GM21619 (cell line): ENCODE data around the gene MRPL18.
"Not testable (repeated sequence)": the region's sequence is repeated elsewhere in the genome, so short reads cannot be mapped to it uniquely, and the experiment has no call there.

ENCODE experiments used
- ATAC-seq: cut with Tn5 transposase; IDR thresholded peaks from one replicate; pipeline ENCODE4 v1.9.1; 2021; ENCODE audit not compliant: unreplicated experiment

MRPL18 gene

DNA sequence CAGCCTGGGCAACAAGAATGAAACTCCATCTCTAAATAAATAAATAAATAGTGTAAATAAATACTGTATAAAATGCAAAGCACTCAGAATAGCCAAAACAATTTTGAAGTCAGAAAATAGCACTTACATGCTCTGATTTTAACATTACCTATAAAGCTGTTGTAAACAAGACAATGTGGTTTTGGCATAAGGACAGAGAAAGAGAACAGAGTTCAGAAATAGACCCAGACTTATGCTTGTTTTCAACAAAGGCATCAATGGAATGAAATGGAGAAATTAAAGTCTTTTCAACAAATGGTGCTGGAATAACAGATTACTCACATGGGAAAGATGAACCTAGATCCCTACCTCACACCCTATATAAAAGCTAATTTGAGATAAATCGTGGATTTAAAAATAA, 18.1 kb upstream of the MRPL18 start:
- ATAC-seq: no peak

DNA sequence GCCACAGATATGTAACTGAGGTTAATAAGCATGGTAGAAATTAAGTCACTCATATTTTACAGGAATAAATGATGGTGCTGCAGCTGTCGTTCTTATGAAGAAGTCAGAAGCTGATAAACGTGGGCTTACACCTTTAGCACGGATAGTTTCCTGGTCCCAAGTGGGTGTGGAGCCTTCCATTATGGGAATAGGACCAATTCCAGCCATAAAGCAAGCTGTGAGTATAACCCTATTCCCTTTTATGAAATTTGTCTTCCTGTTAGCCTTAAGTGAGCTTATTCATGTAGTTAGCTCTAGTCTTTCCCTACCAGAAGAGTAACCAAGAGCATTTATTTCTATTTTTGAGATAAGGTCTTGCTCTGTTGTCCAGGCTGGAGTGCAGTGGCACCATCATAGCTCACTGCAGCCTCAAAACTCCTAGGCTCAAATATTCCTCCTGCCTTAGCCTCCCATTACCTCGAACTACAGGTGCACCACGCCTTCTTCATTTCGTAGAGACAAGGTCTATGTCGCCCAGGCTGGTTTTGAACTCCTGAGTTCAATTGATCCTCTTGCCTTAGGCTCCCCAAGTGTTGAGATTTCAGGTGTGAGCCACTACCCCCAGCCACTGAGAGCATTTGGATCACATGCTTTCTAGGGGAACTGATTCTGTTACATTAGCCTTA, 12.9 kb upstream of the MRPL18 start:
- no peak for ATAC-seq

DNA sequence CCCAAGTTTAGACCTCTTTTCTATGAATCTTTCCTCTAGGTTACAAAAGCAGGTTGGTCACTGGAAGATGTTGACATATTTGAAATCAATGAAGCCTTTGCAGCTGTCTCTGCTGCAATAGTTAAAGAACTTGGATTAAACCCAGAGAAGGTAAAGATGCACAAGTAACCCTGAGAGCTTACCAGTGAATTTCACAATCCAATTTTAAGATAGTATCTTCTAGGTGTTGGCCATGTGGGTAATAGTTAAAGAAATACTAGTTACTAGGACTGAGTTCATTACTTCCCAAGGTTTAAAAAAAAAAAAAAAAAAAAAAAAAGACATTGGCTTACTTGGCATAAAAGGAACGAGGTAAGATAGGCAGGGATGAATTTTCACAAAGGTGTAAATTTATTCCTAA, 12.1 kb upstream of the MRPL18 start:
- no peak for ATAC-seq

DNA sequence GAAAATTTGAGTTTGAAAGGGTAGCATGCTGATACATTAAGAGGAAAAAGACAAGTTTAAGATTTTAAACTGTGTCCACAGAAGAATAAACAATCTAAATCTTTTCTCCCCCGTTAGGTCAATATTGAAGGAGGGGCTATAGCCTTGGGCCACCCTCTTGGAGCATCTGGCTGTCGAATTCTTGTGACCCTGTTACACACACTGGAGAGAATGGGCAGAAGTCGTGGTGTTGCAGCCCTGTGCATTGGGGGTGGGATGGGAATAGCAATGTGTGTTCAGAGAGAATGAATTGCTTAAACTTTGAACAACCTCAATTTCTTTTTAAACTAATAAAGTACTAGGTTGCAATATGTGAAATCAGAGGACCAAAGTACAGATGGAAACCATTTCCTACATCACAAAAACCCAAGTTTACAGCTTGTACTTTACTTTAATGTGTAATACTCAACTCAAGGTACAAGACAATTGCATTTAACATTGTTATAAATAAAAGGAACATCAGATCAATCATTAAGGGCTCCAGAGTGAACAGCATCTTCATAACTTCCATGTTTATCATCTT, 11.6 kb upstream of the MRPL18 start:
- ATAC-seq: no peak

DNA sequence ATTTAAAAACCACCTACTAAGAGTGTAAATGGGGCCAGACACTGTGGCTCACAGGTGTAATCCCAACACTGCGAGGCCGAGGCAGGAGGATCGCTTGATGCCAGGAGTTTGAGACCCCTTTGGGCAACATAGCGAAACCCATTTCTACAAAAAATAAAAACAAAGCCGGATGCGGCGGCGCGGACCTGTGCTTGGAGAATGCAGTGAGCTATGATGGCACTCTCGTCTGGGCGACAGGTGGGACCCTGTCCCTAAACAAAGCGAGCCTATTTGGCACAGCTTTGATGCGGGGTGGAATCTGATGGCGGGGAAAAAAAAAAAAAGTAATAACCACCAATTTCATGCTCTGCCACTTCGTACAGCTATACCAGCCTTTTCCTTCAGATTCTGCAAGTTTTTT, 2.0 kb upstream of the MRPL18 start:
- no peak for ATAC-seq

DNA sequence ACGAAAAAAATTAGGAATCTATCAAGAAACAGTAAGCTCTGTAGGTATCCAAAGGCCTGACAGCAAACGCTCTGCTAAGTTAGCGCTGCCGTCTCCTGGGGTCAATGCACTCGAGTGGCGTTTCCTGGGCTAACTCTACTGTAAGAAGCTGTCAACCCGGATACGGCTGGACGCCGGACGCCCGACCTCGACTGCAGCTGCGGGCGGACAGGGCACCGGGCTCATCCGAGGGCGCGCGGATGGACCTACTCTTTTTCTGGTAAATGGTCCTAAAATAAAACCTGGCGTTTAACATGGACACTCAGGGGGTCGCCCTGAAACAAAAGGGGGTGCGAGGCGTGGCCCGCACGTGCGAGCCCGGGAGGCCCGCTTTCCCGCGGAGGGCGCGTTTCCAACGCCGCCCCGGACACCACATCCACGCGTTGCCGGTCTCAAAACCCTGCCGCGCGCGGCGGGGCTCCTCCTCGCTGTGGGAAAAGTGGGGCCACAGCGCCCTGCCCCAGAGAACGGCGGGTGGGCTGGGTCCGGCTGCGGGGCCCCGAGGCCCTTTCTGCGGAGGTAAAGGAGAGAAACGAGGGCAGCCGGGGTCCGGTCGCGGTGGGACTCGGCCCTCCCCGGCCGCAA, 1.4 kb upstream of the MRPL18 start:
- peak; percentile 0 for ATAC-seq

DNA sequence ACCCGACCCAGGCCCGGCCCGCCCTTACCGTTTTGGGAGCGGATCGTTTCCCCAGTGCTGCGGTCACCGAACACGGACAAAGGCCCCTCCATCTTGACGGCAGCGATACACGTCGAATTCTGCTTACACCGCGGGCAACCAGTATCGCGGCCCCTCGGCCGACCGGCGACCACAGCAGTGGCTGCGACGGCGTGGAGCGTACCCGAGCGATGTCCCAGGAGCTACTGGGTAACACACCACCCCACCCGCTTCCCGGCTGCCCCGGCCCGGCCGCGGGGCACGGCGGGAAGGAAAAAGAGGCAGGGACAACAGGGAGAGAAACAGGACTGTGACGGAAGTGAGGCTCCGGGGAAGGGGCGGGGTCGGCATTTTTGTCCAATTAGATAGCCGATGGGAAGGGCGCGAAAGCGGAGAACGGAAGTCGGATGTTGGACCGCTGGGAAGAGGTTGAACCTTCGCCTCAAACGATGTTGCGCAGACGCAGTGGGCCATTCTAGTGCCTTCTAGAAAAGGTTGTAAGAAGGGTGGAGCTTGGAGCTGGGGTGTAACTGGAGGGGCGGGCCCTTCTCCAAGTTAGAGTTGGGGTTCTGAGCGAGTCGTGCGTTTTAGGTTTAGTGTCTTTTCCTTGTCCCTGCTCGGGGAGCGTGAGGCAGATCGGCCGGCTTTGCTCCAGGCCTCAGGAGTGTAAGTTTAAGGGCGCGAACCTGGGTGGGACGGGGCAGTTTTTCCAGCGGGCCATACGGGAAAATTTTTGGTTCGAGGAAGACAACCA, 704 bp upstream of the MRPL18 start, which contains the start of gene TCP1:
TSS of gene TCP1 (minus strand) at position 226 of the 772 bp plus-strand sequence. CDS start at position 92, 134 bp downstream.
- ATAC-seq: peak; percentile 63

DNA sequence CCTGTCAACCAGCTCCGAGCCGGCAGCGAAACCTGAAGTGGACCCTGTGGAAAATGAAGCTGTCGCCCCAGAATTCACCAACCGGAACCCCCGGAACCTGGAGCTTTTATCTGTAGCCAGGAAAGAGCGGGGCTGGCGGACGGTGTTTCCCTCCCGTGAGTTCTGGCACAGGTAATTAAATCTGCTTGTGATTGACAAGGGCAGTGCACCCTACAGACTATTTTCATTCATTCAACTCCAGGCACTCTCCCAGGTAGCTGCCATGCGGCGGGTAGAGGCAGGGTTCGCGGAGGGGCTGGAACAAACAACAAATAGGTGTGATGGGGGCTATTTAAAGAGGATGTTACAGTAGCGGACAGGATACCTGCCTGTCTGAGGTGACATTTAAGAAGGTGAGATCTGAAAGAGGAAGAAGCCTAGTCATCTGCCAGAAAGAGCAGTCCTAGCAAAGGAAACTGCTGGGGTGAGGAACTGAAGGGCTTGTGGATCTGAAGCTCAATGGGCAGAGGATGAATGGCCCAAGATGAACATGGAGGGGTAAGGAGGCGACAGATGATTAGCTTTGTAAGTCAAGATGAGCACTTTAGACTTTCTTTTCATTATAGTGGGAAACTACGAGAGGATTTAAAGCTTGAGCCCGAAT, 810 bp downstream of the MRPL18 start:
- ATAC-seq: no peak

DNA sequence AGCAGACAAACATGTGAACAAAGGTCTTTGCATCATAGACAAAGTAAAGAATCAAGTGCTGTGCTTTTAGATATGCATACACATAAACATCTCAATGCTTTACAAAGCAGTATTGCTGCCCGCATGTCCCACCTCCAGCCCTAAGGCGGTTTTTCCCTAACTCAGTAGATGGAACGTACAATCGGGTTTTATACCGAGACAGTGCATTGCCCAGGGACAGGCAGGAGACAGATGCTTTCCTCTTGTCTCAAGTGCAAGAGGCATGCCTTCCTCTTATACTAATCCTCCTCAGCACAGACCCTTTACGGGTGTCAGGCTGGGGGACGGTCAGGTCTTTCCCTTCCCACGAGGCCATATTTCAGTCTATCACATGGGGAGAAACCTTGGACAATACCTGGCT, 4.7 kb downstream of the MRPL18 start:
- ATAC-seq: not testable (repeated sequence)

DNA sequence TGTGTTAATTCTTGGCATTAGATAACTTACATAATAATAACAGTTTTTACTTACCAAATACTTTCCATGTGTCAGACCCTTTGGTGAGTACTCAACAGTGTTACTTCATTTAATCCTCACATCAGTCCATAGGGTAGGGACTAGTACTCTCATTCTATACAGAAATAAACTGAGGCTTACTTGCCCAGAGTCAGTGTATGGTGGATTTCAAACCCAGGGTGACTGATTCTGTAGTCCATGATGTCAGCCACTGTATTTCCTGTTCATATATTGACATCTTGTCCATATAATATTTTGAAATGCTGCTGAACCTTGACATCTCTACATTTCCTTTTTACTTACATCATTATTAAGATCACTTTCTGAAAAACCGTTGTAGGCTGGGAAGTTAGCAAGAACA, 7.3 kb downstream of the MRPL18 start:
- no peak for ATAC-seq

DNA sequence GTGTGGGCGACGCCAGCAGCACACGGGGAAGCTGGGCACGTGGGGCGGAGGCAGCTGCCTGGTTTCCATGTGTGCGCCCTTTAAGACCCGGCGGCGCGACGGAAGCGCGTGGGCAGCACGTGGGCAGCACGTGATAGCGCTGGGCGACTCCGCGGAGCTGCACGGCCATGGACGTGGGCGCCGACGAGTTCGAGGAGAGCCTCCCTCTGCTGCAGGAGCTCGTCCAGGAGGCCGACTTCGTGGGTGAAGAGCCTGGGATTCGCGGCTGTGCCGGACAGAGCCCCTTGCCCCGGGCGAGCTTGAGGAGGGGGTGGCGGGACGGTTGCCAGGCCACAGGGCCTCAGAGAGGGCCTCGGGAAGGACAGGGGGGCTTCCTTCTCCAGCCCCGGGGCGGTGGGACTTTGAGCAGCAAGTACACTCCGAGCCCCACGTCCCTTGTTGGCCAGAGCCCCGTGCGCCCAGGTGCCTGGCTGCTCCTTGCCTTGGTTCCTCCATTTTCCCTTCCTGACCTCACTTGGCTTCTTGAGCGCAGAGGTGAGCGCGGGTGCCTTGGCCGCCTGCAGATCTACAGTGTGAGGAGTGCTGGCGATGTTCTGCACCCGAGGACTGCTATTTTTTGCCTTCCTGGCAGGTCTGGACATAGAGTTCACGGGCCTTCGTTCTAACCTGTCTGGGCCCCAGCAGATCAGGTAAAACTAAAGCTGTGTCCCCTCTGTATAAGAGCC, 10.0 kb downstream of the MRPL18 start, which contains the start of gene PNLDC1:
TSS of gene PNLDC1 (plus strand) at position 136 of the 725 bp plus-strand sequence. CDS start at position 168, 32 bp downstream.
- no peak for ATAC-seq

DNA sequence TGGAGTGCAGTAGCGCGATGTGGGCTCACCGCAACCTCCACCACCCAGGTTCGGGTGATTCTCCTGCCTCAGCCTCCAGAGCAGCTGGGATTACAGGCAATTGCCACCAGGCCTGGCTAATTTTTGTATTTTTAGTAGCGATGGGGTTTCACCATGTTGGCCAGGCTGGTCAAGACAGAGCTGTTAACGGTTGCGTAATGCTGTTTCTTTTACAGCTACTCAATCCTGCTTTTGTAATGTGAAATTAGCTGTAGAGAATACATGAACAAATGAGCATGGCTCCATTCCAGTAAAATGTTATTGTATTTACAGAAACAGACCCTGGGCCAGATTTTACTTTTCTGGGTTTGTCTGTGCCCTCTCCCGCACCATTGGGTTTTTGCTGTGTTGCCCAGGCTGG, 11.7 kb downstream of the MRPL18 start:
- no peak for ATAC-seq

DNA sequence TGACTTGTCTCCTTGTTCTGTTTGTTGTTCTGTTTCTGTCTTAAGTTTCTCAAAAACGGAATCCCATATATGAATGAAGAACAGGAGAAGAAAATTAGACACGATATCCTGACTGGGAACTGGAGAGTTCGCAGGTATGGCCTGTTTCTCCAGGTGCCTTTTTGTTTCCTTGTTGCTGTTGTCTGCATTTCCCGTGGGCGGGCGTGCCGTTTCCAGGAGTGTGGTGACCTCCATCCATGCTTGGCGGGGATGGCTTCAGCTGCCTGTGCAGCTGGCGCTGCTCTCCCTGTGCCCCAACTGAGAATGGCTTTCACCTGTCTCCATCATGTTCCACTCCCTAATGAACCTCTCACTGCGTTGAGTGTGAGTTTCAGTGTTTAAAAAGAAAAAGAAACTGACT, 14.2 kb downstream of the MRPL18 start:
- no peak for ATAC-seq

DNA sequence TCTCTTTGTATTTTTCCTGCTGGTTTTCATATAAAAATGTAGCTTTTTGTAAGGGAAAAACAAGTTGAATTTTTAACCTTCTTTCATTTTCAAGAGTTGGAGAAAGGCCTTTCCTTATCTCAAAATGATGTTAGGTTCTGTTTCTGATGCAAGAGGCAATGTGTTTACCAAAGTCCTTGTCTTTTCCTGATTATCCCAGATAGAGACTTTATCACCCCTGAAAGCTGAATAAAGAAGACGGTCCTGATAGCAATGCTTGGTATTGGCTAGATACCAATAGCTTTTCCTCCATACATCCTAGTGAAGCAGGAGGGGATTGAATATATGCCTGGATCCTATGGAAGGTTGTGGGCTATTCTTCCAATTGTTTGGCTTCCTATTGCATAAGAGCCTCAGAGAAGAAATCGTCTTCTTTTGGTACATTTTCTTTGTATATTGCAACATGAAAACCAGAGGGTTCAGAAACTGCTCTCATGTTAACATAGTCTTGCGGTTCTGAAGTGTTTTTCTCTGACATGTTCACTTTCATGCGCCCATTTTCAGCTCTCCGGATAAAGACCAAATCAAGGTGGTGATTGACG, 15.3 kb downstream of the MRPL18 start:
- ATAC-seq: no peak

DNA sequence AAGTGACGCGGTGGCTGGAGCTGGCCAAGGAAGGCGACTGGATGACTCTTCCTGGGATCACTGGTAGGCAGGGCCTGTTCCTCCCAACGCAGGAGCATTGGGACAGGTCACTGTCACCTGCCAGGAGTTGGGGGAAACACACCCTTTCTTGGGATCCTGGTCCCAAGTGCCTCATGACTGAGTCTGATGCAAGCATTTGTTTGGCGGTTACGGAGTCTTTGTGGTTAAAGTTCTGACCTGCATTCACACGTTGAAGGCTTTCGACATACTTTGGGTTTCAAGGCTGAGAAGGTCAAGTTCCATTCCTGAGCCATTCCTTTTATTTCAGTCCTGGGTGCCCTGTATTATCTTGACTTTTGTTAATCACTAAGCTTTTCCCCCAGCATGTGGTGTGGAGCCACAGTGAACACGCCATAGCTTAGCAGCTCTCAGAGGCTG, 15.8 kb downstream of the MRPL18 start:
- no peak for ATAC-seq

DNA sequence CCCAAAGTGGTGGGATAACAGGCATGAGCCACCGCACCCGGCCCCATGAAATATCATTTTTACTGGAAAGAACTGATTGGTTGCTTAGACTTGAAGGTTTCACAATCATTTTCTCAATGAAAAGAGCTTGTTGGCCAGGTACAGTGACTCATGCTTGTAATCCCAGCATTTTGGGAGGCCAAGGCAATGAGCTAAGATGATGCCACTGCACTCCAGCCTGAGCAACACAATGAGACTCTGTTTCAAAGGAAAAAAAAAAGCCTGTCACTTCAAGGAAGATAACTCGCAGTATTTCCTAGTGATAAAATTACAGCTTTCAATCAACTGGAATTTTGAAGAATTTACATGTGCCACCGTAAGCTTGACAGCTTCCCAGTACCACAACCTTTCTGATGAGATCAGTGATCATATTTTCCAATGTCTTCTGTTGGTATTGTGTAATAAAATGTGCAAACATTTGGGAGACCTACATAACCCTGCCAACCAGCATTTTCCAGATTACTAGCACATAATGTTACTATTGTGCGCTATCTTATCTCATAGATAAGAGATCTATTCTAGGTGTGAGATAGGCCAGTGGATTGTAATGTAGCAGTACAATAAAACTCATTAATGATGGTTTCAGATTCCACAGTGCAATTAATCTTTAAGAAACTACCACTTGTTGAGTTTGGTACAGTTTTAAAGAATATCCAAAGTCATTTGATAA, 17.0 kb downstream of the MRPL18 start:
- ATAC-seq: no peak

DNA sequence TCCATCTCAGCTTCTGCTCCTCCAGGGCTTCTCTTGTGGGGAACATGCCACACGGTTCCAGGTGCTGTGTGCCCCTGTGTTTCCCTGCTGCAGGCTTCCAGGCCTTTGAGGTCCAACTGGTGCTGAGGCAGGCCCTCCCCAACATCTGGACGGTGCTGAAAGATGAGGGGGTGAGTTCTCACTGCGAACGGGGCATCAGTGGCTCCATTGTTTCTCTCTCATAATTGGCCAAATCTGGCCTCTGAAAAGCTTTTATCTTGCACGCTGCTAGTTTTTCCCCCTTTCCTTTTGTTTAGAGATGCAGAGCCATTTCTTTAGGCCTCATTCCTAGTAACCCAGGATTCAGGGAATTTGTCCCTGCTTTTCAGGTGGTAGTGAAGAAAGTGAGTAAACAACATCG, 18.4 kb downstream of the MRPL18 start:
- ATAC-seq: no peak

DNA sequence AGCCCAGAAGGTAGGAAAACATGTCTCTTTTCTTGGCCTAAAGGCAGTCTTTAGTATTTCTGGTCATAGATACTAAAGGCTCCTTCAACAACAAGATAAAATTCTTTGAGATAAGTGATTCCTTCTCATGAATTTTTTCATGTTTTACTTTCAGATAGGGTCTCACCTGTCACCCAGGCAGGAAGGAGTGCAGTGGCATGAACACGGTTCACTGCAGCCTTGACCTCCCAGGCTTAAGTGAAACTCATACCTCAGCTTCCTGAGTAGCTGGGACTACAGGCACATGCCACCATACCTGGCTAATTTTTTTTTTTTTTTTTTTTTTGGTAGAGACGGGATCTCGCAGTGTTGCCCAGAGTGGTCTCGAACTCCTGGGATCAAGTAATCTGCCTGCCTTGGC, 18.9 kb downstream of the MRPL18 start:
- ATAC-seq: no peak

DNA sequence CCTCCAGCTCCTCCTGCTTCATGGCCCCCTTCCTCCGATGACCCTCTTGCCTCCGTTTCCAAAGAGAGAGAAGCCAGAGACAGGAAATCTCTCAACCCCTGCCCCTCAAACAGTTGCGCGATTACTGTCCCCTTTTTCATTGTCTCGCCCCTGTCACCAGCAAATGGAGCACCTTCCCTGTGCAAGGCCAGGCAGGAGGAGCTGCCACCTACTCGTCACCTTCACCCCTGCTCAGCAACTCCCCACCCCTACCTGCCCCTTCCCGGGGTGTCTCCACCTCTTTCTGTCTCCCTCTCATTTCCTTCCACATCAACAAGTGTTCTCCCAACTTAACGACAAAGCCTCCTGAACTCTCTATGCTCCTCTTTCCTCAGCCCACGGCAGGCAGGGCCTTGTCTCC, 23.5 kb downstream of the MRPL18 start:
- ATAC-seq: no peak
